Measurements from ENCODE around the gene LGR6. TPM values are rescaled to one million over a fixed set of nuclear protein-coding genes. Genes with fewer than 3 reads are reported as not detected.
A peak's percentile ranks its signal among the peaks of the same experiment; 100 is the strongest.

LGR6 gene
- total and polyA plus RNA-seq, 2 of the 8 experiments (the other 6 are each of a cell fraction or from before 2014, with no cell fraction given): 0.50 to 1.0 TPM

- Histone ChIP-seq H4K8ac (ENCODE audit: extremely low read depth, insufficient read depth, low read length) (no peak overlapping the region), H4K5ac (ENCODE audit: insufficient read length, low read depth, low read length) (no peak overlapping the region), H3K9ac (replicated peaks in 1 of 4; ENCODE audit: extremely low read depth in 1 of 4, low read depth in 3 of 4, low read length in 3 of 4) (no peak overlapping the region), H3K23me2 (ENCODE audit: low read depth, low read length) (no peaks in the 10 kb centered on the region), H3K4me2 (ENCODE audit: insufficient read depth in 1 of 2, low read depth in 2 of 2, low read length in 2 of 2) (no peak overlapping the region), H3K79me2 (ENCODE audit: control insufficient read depth in 1 of 2, insufficient read depth in 2 of 2, low read length in 2 of 2) (no peaks in the 10 kb centered on the region), H3K27me3 (replicated peaks in 1 of 4; ENCODE audit: control insufficient read depth in 3 of 4, extremely low read depth in 1 of 4, insufficient read depth in 3 of 4, low read length in 3 of 4) (no peaks in the 10 kb centered on the region), H2BK15ac (ENCODE audit: low read length) (no peak overlapping the region), H2AFZ (ENCODE audit: low read length) (no peak overlapping the region), H3K79me1 (ENCODE audit: low read depth, low read length) (no peaks in the 10 kb centered on the region), H3K23ac (ENCODE audit: insufficient read length) (no peak overlapping the region), H3K14ac (ENCODE audit: insufficient read length) (no peak overlapping the region), H3K56ac (replicated peaks; ENCODE audit: insufficient read length, low read depth, low read length) (no peak overlapping the region), H3K4ac (replicated peaks; ENCODE audit: insufficient read length, low read depth, low read length) (no peak overlapping the region), H3K9me3 (ENCODE audit: insufficient read depth in 2 of 2, low read depth in 1 of 2, low read length in 1 of 2) (no peaks in the 10 kb centered on the region), H2BK120ac (replicated peaks; ENCODE audit: low read depth, low read length) (no peak overlapping the region), H3K36me3 (ENCODE audit: control insufficient read depth in 2 of 4, insufficient read depth in 4 of 4, low read length in 3 of 4) (no peaks in the 10 kb centered on the region), H4K20me1 (replicated peaks in 1 of 2; ENCODE audit: control insufficient read depth in 1 of 2, insufficient read depth in 2 of 2, low read length in 2 of 2) (no peaks in the 10 kb centered on the region), H2BK12ac (ENCODE audit: low read depth, low read length) (no peak overlapping the region), H4K91ac (replicated peaks; ENCODE audit: insufficient read length, low read length) (no peak overlapping the region), H3K27ac (ENCODE audit: low read depth, low read length) (no peak overlapping the region), H3K18ac (ENCODE audit: extremely low read depth, low read length) (no peak overlapping the region), H2BK20ac (ENCODE audit: low read length) (0 out of 2 replicates have a peak overlapping the region, but pooled peaks have one; percentile 86), H3K4me1 (replicated peaks in 1 of 4; ENCODE audit: control insufficient read depth in 3 of 4, insufficient read depth in 4 of 4, low read length in 3 of 4) (peaks cover 1 to 11% (median 5%) of the 10 kb centered on the region in 4 experiments; a peak in 4 of 7 replicates), H2AK5ac (ENCODE audit: low read depth, low read length) (0 out of 2 replicates have a peak overlapping the region, but pooled peaks have one; percentile 44), H3K4me3 (ENCODE audit: extremely low read depth in 1 of 4, insufficient read depth in 2 of 4, low read depth in 3 of 4, low read length in 4 of 4) (no peak overlapping the region), H2BK5ac (ENCODE audit: low read depth, low read length) (peak overlapping the region; percentile 66; the same call in 1 of the 2 replicates)
- no peak for TF ChIP-seq SAP30 (IDR thresholded peaks at IDR 0.05; ENCODE audit: insufficient read depth, insufficient replicate concordance, low read length)
- TF ChIP-seq SUZ12 (IDR thresholded peaks at IDR 0.05; ENCODE audit: low read length): no peak
- no peak for TF ChIP-seq SIN3A (conservative IDR thresholded peaks at IDR 0.05 in 1 of 2, IDR thresholded peaks at IDR 0.05 in 1 of 2; ENCODE audit: low read depth in 1 of 2, low read length in 2 of 2)
- no peak for TF ChIP-seq EZH2 (IDR thresholded peaks at IDR 0.05; ENCODE audit: low read depth, low read length, severe bottlenecking)
- no peak for FAIRE-seq
- CTCF ChIA-PET (ENCODE audit: partially characterized antibody): interaction anchor here (0.6 to 2.7 kb wide), 6 partner anchors 9 to 87 kb away, joined by 3 to 11 read pairs (median 4); partner anchors contain the start of gene LGR6
- WGBS, 2 experiments (ENCODE audit: extremely low coverage in 1 of 2, insufficient coverage in 1 of 2, insufficient read length in 1 of 2, insufficient replicate concordance in 2 of 2, low coverage in 1 of 2, low lambda C conversion rate in 2 of 2, missing lambda C conversion rate in 1 of 2): 89% methylated on average over 2 of the region's 2 CpGs; no CpG with 5 or more reads in 1 of the 2 experiments
- POLR2A ChIA-PET (ENCODE audit: partially characterized antibody): no interaction called here
- DNase-seq (ENCODE audit: low read depth in 1 of 2, low spot score in 2 of 2): no peak
These were observed 86.2 kb downstream of the LGR6 start for GRCh38 chr1:202279806-202280205.
